HCT116 (cell line): ENCODE measurements around the gene GPR68. TPM values are rescaled to one million over a fixed set of nuclear protein-coding genes. Genes with fewer than 3 reads are reported as not detected.

Experiments used
- ATAC-seq: fragments of 200-7000 bp; cut with Tn5 transposase; 2 replicates; pipeline ENCODE4 v1.9.1; 2020; ENCODE audit warnings: mild to moderate bottlenecking, moderate library complexity
- BruUV-seq: library from RNA; stranded (reverse); fragments of 400-500 nt; replicated peaks from 2 replicates; lab custom pipeline; 2021; lab: Mats Ljungman, UMichigan
- CTCF ChIA-PET: fragments of 300-600 bp; sonication (Branson Sonifier 250); formaldehyde crosslinking; loops from one replicate; lab custom pipeline; 2021; ENCODE audit warnings: antibody characterized with exemption; lab: Charles Lee
- POLR2A ChIA-PET: fragments of 300-600, 350-600 bp; sonication (Branson Sonifier 250); formaldehyde crosslinking; loops from one replicate; lab custom pipeline; 2021; ENCODE audit warnings: antibody characterized with exemption; lab: Charles Lee
- RAD21 ChIA-PET, 2 experiments: fragments of 300-600 bp; sonication (Branson Sonifier 250); formaldehyde crosslinking; loops; one replicate each; lab custom pipeline; 2023; ENCODE audit warnings: low total read pairs in 2 of 2; ENCODE audit not compliant: uncharacterized antibody in 2 of 2, unreplicated experiment in 2 of 2, low non-redundant PET in 1 of 2; lab: Charles Lee
- DNase-seq: peaks from one replicate; pipeline ENCODE4 v3.0.0-alpha.2; 2010; ENCODE audit warnings: low read depth, low spot score
- H2AFZ ChIP-seq: fragments of 200-600 bp; shearing (Covaris generic), sonication (generic); 2 replicates; pipeline ENCODE4 v1.6.1; 2017; ENCODE audit warnings: low read depth, mixed run types, mixed read lengths, antibody characterized with exemption, low read length; ENCODE audit not compliant: poor library complexity, severe bottlenecking
- H3K27ac ChIP-seq: 2 replicates; pipeline ENCODE4 v1.5.1; 2012; ENCODE audit warnings: low read depth, low read length
- H3K27me3 ChIP-seq: fragments of 200-600 bp; sonication (generic); 2 replicates; pipeline ENCODE4 v1.6.1; 2016; ENCODE audit warnings: mixed run types, low read length, mixed read lengths; ENCODE audit not compliant: insufficient read depth
- H3K36me3 ChIP-seq, 2 experiments: fragments of 200-500 bp in 1 of 2; fragments of 200-600 bp in 1 of 2; sonication (Bioruptor generic) in 1 of 2; sonication (generic) in 1 of 2; 2 replicates each; pipeline versions ENCODE4 v1.5.1 to v1.6.1; 2014 to 2016; ENCODE audit warnings: low read length in 2 of 2, inconsistent platforms in 1 of 2, mixed read lengths in 1 of 2, mixed run types in 1 of 2; ENCODE audit not compliant: insufficient read depth in 2 of 2, control insufficient read depth in 1 of 2
- H3K4me1 ChIP-seq, 2 experiments: fragments of 200-600 bp in 1 of 2; sonication (generic) in 1 of 2; 2 replicates each; pipeline versions ENCODE4 v1.5.1 to v1.6.1; 2012 to 2017; ENCODE audit warnings: low read length in 2 of 2, inconsistent platforms in 1 of 2, mild to moderate bottlenecking in 1 of 2, mixed read lengths in 1 of 2, mixed run types in 1 of 2, moderate library complexity in 1 of 2; ENCODE audit not compliant: insufficient read depth in 2 of 2, control insufficient read depth in 1 of 2
- H3K4me2 ChIP-seq: fragments of 200-600 bp; sonication (generic); 2 replicates; pipeline ENCODE4 v1.6.1; 2017; ENCODE audit warnings: mixed run types, low read length, mixed read lengths
- H3K4me3 ChIP-seq, 2 experiments: fragments of 200-600 bp in 1 of 2; sonication (generic) in 1 of 2; replicated peaks in 1 of 2; 2 replicates each; pipeline ENCODE4 v1.5.1; 2011 to 2016; ENCODE audit warnings: low read length in 2 of 2, control low read depth in 1 of 2, low read depth in 1 of 2, mild to moderate bottlenecking in 1 of 2, mixed read lengths in 1 of 2, mixed run types in 1 of 2
- H3K79me2 ChIP-seq: fragments of 200-600 bp; sonication (generic); 2 replicates; pipeline ENCODE4 v1.6.1; 2017; ENCODE audit warnings: mild to moderate bottlenecking, mixed run types, low read length, moderate library complexity, mixed read lengths; ENCODE audit not compliant: insufficient read depth
- H3K9ac ChIP-seq: fragments of 200-600 bp; sonication (generic); 2 replicates; pipeline ENCODE4 v1.6.1; 2016; ENCODE audit warnings: low read length, mixed read lengths
- H3K9me2 ChIP-seq: fragments of 200-600 bp; sonication (generic), shearing (Covaris generic); 2 replicates; pipeline ENCODE4 v1.6.1; 2017; ENCODE audit warnings: mixed run types, mild to moderate bottlenecking, moderate library complexity; ENCODE audit not compliant: insufficient read depth
- H3K9me3 ChIP-seq, 2 experiments: fragments of 200-500 bp in 1 of 2; fragments of 200-600 bp in 1 of 2; sonication (Bioruptor generic) in 1 of 2; sonication (generic) in 1 of 2; 2 replicates each; pipeline ENCODE4 v1.6.1; 2014 to 2017; ENCODE audit warnings: low read length in 2 of 2, mixed read lengths in 2 of 2, inconsistent platforms in 1 of 2, low read depth in 1 of 2, mild to moderate bottlenecking in 1 of 2, mixed run types in 1 of 2, moderate library complexity in 1 of 2; ENCODE audit not compliant: control insufficient read depth in 1 of 2, insufficient read depth in 1 of 2
- H4K20me1 ChIP-seq: fragments of 200-600 bp; sonication (generic), shearing (Covaris generic); 2 replicates; pipeline ENCODE4 v1.6.1; 2017; ENCODE audit warnings: mixed run types, mild to moderate bottlenecking, moderate library complexity; ENCODE audit not compliant: insufficient read depth
- CEBPB ChIP-seq: IDR thresholded peaks from 2 replicates; pipeline ENCODE4 v1.6.1; 2012; ENCODE audit warnings: low read depth
- EGR1 ChIP-seq: IDR thresholded peaks from 2 replicates; pipeline ENCODE4 v1.6.1; 2012; ENCODE audit warnings: low read depth
- ELF1 ChIP-seq: IDR thresholded peaks from 2 replicates; pipeline ENCODE4 v1.6.1; 2012; ENCODE audit warnings: low read depth, borderline replicate concordance
- EZH2phosphoT487 ChIP-seq: fragments of 200-600 bp; IDR thresholded peaks from 2 replicates; pipeline ENCODE4 v1.6.1; 2018; ENCODE audit warnings: antibody characterized with exemption, borderline replicate concordance
- FOSL1 ChIP-seq: IDR thresholded peaks from 2 replicates; pipeline ENCODE4 v1.6.1; 2012; ENCODE audit warnings: low read depth
- JUND ChIP-seq: IDR thresholded peaks from 2 replicates; pipeline ENCODE4 v1.6.1; 2012
- POLR2AphosphoS5 ChIP-seq: IDR thresholded peaks from 2 replicates; pipeline ENCODE4 v1.6.1; 2011; ENCODE audit warnings: mild to moderate bottlenecking, low read depth, low read length, moderate library complexity
- SIN3A ChIP-seq: IDR thresholded peaks from 2 replicates; pipeline ENCODE4 v1.6.1; 2012; ENCODE audit warnings: low read depth
- SP1 ChIP-seq: IDR thresholded peaks from 2 replicates; pipeline ENCODE4 v1.6.1; 2012; ENCODE audit warnings: low read depth
- ZFX ChIP-seq: fragments of 450-650 bp; IDR thresholded peaks from 2 replicates; pipeline ENCODE4 v1.6.1; 2017
- ZNF274 ChIP-seq: fragments of 200-500 bp; sonication (Bioruptor generic); IDR thresholded peaks from 2 replicates; pipeline ENCODE4 v1.6.1; 2014; ENCODE audit warnings: mild to moderate bottlenecking, low read depth, low read length, inconsistent platforms
- intact Hi-C: fragments of 100-400 bp; cut with micrococcal nuclease; formaldehyde crosslinking; loops from 2 replicates; pipeline ENCODE4 v1.10.0; 2022
- total RNA-seq: library from RNA; stranded (reverse); gene quantifications from one replicate; pipeline ENCODE4 v1.2.1, GENCODE V29; 2021; ENCODE audit not compliant: unreplicated experiment
- TF ChIP-seq, protein P1 (sequence below): IDR thresholded peaks from 2 replicates; pipeline ENCODE4 v1.6.1; 2011; ENCODE audit warnings: mild to moderate bottlenecking, low read length, moderate library complexity; ENCODE audit not compliant: insufficient replicate concordance; ENCODE audit errors: extremely low read depth
- TF ChIP-seq, protein P2 (sequence below), 3 experiments: fragments of 200-600 bp in 1 of 3; sonication (generic) in 1 of 3; IDR thresholded peaks in 2 of 3; conservative IDR thresholded peaks in 1 of 3; 2 replicates each; pipeline ENCODE4 v1.5.1; 2012 to 2017; ENCODE audit warnings: low read depth in 2 of 3, low read length in 2 of 3, antibody characterized with exemption in 1 of 3, borderline replicate concordance in 1 of 3, control low read depth in 1 of 3, mild to moderate bottlenecking in 1 of 3, mixed read lengths in 1 of 3, mixed run types in 1 of 3, moderate library complexity in 1 of 3; ENCODE audit not compliant: insufficient read depth in 1 of 3
- TF ChIP-seq, protein P3 (sequence below): IDR thresholded peaks from 2 replicates; pipeline ENCODE4 v1.6.1; 2012

The GPR68 gene
- total RNA-seq, 1 experiment from 2014 or later: not detected

DNA sequence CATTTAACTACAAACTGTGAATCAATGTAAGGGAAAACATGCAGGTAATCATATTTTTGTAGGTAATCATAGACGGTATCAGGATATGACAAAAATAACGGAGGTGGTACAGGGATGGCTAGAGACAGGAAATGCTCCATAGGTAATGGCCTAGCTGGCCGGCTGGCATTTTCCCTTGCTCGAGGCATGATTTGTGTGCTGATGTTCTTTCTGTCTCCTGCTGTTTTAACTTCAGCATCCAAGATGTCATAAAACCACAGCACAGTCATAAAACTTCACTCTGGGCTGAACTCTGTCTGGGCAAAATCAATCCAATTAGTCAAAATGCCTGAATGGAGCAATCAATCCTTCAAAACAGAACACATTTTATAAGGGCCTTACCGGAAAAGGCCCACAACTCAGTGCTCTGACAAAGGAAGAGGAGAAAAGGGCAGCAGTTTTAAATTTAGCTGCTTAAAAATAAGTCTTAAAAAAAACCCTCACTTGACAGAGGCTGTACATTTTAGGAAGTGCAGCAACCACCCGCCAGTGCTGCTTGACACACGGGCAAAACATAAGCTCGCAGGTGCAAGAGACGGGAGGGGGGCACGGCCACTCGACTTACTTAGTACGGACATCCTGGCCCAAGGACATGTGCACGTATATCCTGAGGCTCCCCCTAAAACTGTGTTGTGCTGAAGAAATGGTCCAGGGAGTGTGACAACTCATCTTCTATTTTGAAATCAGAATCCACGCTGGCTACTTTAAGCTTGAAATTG lies 40.5 kb upstream of the GPR68 start:
- no TSS peak for BruUV-seq
- no peak overlapping the region for H3K27ac ChIP-seq
- RAD21 ChIA-PET: interaction anchor here in 1 of 2 experiments (0.9 kb wide), 1 partner anchor 108 kb away, joined by 3 read pairs; no protein-coding TSS in a partner anchor
- no peak for TF ChIP-seq EGR1
- TF ChIP-seq FOSL1: no peak
- no peak for TF ChIP-seq ELF1
- no peak for TF ChIP-seq JUND
- TF ChIP-seq, protein P1, sequence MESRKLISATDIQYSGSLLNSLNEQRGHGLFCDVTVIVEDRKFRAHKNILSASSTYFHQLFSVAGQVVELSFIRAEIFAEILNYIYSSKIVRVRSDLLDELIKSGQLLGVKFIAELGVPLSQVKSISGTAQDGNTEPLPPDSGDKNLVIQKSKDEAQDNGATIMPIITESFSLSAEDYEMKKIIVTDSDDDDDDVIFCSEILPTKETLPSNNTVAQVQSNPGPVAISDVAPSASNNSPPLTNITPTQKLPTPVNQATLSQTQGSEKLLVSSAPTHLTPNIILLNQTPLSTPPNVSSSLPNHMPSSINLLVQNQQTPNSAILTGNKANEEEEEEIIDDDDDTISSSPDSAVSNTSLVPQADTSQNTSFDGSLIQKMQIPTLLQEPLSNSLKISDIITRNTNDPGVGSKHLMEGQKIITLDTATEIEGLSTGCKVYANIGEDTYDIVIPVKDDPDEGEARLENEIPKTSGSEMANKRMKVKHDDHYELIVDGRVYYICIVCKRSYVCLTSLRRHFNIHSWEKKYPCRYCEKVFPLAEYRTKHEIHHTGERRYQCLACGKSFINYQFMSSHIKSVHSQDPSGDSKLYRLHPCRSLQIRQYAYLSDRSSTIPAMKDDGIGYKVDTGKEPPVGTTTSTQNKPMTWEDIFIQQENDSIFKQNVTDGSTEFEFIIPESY: no peak
- TF ChIP-seq ZNF274: no peak
- no peak for TF ChIP-seq POLR2AphosphoS5
- no peak for TF ChIP-seq CEBPB
- TF ChIP-seq, protein P2, sequence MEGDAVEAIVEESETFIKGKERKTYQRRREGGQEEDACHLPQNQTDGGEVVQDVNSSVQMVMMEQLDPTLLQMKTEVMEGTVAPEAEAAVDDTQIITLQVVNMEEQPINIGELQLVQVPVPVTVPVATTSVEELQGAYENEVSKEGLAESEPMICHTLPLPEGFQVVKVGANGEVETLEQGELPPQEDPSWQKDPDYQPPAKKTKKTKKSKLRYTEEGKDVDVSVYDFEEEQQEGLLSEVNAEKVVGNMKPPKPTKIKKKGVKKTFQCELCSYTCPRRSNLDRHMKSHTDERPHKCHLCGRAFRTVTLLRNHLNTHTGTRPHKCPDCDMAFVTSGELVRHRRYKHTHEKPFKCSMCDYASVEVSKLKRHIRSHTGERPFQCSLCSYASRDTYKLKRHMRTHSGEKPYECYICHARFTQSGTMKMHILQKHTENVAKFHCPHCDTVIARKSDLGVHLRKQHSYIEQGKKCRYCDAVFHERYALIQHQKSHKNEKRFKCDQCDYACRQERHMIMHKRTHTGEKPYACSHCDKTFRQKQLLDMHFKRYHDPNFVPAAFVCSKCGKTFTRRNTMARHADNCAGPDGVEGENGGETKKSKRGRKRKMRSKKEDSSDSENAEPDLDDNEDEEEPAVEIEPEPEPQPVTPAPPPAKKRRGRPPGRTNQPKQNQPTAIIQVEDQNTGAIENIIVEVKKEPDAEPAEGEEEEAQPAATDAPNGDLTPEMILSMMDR (IDR thresholded peaks at IDR 0.05 in 2 of 3, conservative IDR thresholded peaks at IDR 0.05 in 1 of 3; ENCODE audit: borderline replicate concordance in 1 of 3, insufficient read depth in 1 of 3, low read depth in 2 of 3, low read length in 2 of 3): no peak
- no peak for TF ChIP-seq ZFX
- TF ChIP-seq, protein P3, sequence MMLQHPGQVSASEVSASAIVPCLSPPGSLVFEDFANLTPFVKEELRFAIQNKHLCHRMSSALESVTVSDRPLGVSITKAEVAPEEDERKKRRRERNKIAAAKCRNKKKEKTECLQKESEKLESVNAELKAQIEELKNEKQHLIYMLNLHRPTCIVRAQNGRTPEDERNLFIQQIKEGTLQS: no peak
- TF ChIP-seq SP1: no peak
- no peak for TF ChIP-seq SIN3A
- no peak for TF ChIP-seq EZH2phosphoT487
- TF ChIP-seq, all 23 proteins: peak for 0
- no peaks in the 10 kb centered on the region; a peak in 1 of 4 replicates for H3K4me1 ChIP-seq
- no peak overlapping the region for H3K9ac ChIP-seq
- no peak overlapping the region for H2AFZ ChIP-seq
- no peak for ATAC-seq
- H3K36me3 ChIP-seq: no peaks in the 10 kb centered on the region; a peak in 2 of 4 replicates
- H3K79me2 ChIP-seq: no peaks in the 10 kb centered on the region
- no peak overlapping the region for H3K4me2 ChIP-seq
- no peaks in the 10 kb centered on the region for H4K20me1 ChIP-seq
- POLR2A ChIA-PET: no interaction called here
- DNase-seq: no peak
- no peaks in the 10 kb centered on the region for H3K27me3 ChIP-seq
- H3K9me2 ChIP-seq: no peaks in the 10 kb centered on the region
- CTCF ChIA-PET: interaction anchor here (1.2 to 3.4 kb wide), 2 partner anchors 108 to 382 kb away, joined by 7 to 20 read pairs; no protein-coding TSS in a partner anchor
- H3K9me3 ChIP-seq: no peaks in the 10 kb centered on the region
- H3K4me3 ChIP-seq: no peak overlapping the region
- intact Hi-C loops: no loop called here
